ENCODE data around the gene CC2D1B. TPM values are rescaled to one million over a fixed set of nuclear protein-coding genes. Genes with fewer than 3 reads are reported as not detected.

The CC2D1B gene
- total and polyA plus RNA-seq, 9 of the 15 experiments (the other 6 are each of a cell fraction or from before 2014, with no cell fraction given), result 1.2 to 33.6 (median 25.5) TPM

- ATAC-seq (no peak), FAIRE-seq (no peak), DNase-seq (ENCODE audit: extremely low read depth in 1 of 4, low spot score in 3 of 4) (no peak)
- H3K4me1 ChIP-seq (replicated peaks in 1 of 2; ENCODE audit: control insufficient read depth in 2 of 2, insufficient read depth in 2 of 2, low read length in 2 of 2), result no peaks in the 10 kb centered on the region
- BruUV-seq (replicated peaks), result no TSS peak
- H3K9me3 ChIP-seq (replicated peaks; ENCODE audit: control insufficient read depth, insufficient read depth, low read depth, low read length), result no peaks in the 10 kb centered on the region
- 92% methylated on average over 5 of the region's 5 CpGs for WGBS (ENCODE audit: insufficient coverage, low coverage, missing lambda C conversion rate)
- POLR2A ChIA-PET, result interaction anchor here (1.0 to 1.6 kb wide), 2 partner anchors 10 to 21 kb away, joined by 6 to 9 read pairs; partner anchors contain the start of gene CC2D1B
- no peaks in the 10 kb centered on the region; the same call in 1 of the 2 replicates for H4K20me1 ChIP-seq (replicated peaks; ENCODE audit: control insufficient read depth, insufficient read depth, low read length)
- H3K9ac ChIP-seq (ENCODE audit: insufficient read depth in 1 of 2, low read depth in 2 of 2, low read length in 2 of 2), result no peak overlapping the region
- no peaks in the 10 kb centered on the region for H3K27me3 ChIP-seq (ENCODE audit: control insufficient read depth in 2 of 2, insufficient read depth in 2 of 2, low read length in 2 of 2)
- no peaks in the 10 kb centered on the region for H3K9me1 ChIP-seq (ENCODE audit: control insufficient read depth, insufficient read depth, low read length)
- peaks cover 95% of the 10 kb centered on the region for H3K36me3 ChIP-seq (ENCODE audit: control insufficient read depth, insufficient read depth, low read length)
- in situ Hi-C loops (cut with MboI) (no loop called here), intact Hi-C loops (cut with micrococcal nuclease) (no loop called here)
- TF ChIP-seq CEBPB (tag; IDR thresholded peaks at IDR 0.05), result no peak
- no peak for TF ChIP-seq SOX6 (IDR thresholded peaks at IDR 0.05)
- no peak for TF ChIP-seq NFIX (CRISPR knock-in tag; IDR thresholded peaks at IDR 0.05; ENCODE audit: low read depth)
- TF ChIP-seq NR4A1 (CRISPR knock-in tag; IDR thresholded peaks at IDR 0.05), result no peak
- TF ChIP-seq NR4A1 (tag; IDR thresholded peaks at IDR 0.05), result no peak
- no peak for TF ChIP-seq CAMTA2 (CRISPR knock-in tag; conservative IDR thresholded peaks at IDR 0.05)
- peak; percentile 44; the same call in 1 of the 2 replicates for TF ChIP-seq POLR2AphosphoS5 (IDR thresholded peaks at IDR 0.05; ENCODE audit: control insufficient read depth, insufficient read depth, low read depth, low read length)
- peak; percentile 40 for TF ChIP-seq SUPT5H (IDR thresholded peaks at IDR 0.05)
- no peak for TF ChIP-seq CC2D1A (IDR thresholded peaks at IDR 0.05)
- TF ChIP-seq ZSCAN29 (IDR thresholded peaks at IDR 0.05), result no peak
- no peak for TF ChIP-seq RBFOX2 (IDR thresholded peaks at IDR 0.05; ENCODE audit: low read depth, low read length)
- H2AFZ ChIP-seq (ENCODE audit: low read depth, low read length), result no peak overlapping the region
- H3K27ac ChIP-seq (ENCODE audit: extremely low read depth, low read depth, low read length), result no peak overlapping the region
- CTCF ChIA-PET (ENCODE audit: low intra/inter-chr PET ratio), result no interaction called here
- no peak overlapping the region for H3K4me2 ChIP-seq (ENCODE audit: insufficient read depth, low read length)
- H3K4me3 ChIP-seq, result no peak overlapping the region
- peaks cover 16% of the 10 kb centered on the region for H3K79me2 ChIP-seq (ENCODE audit: control insufficient read depth, insufficient read depth, low read length)
Observed at GRCh38 chr1:52386458-52386857, 20.5 kb upstream of the CC2D1B start.
